ENCODE data around the gene AP2A2.

Gene AP2A2

DNA sequence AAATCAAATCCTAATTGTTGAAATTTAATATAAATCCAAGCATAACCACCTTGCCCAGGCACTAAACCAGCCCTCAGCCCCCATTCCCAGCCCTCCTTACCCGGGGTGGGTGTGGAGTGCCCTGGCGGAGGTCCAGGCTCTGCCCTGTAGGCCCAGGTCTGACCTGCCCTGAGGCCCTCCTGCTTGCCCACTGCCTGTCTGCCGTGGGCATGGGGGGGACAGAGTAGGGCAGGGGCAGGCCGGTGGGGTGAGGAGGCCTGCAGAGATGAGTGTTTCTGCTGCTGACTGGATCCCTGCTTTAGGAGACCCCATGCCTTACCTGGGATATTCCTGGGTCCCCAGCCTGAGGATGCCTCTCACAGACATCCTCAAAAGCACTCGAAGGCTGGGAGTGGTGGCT, 11.5 kb upstream of the AP2A2 start:
- H3K4me3 ChIP-seq (ENCODE audit: low read depth, low read length), result no peak overlapping the region
- no peak overlapping the region for H3K27ac ChIP-seq (ENCODE audit: extremely low read depth, low read depth, low read length)
- POLR2A ChIA-PET, result no interaction called here
- no peaks in the 10 kb centered on the region for H3K4me1 ChIP-seq (ENCODE audit: control insufficient read depth, insufficient read depth, low read length)
- TF ChIP-seq MZF1 (tag by site-specific recombination; IDR thresholded peaks at IDR 0.05; ENCODE audit: borderline replicate concordance) (no peak), SALL2 (tag by site-specific recombination; IDR thresholded peaks at IDR 0.05; ENCODE audit: borderline replicate concordance) (no peak), ZBTB17 (tag by site-specific recombination; IDR thresholded peaks at IDR 0.05) (no peak), ZBTB44 (tag by site-specific recombination; IDR thresholded peaks at IDR 0.05) (no peak), ZNF664 (tag by site-specific recombination; IDR thresholded peaks at IDR 0.05) (no peak), ZNF558 (tag by site-specific recombination; IDR thresholded peaks at IDR 0.05) (no peak)
- CTCF ChIA-PET, result interaction anchor here (0.6 kb wide), 1 partner anchor 53 kb away, joined by 3 read pairs; no protein-coding TSS in a partner anchor
- peaks cover 0 to 3% of the 10 kb centered on the region in 2 experiments; a peak in 1 of 3 replicates for H3K36me3 ChIP-seq (ENCODE audit: control insufficient read depth in 2 of 2, insufficient read depth in 1 of 2, low read length in 2 of 2)
- H3K9me3 ChIP-seq (ENCODE audit: control insufficient read depth, insufficient read depth, low read depth, low read length), result no peaks in the 10 kb centered on the region

DNA sequence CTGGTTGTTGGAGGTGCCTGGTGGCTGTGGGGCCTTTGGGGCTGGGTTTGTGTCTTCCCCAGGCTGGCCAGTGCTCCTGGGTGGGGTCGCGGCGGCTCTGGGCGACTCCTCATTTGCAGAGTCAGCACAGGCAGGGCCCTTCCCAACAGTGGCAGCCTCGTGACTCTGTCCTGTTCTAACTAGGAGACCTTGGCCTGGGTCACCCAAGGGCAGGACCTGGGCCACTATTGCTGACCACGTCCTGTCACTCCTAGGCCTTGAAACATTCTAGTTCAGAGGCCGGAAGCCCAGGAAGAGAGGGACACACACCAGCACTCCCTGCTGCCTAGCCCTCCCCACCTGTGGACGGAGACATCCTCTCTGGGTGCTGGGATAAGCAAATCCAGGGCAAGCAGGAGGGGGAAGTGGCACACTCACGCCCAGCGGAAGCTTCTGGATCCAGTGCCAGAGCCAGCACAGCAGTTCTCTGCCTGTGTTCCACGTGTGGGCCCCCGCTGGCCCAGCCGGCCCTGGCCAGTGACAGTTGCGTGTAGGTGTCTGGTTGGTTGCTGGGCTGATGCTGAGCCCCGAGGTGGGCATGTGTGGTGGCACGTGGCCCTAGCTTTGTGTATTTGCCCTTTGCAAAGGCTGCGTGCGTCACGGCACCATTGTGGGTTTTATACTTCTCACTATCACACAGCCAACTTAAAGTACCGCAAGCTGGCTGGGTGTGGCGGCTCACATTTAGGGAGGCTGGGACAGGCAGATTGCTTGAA, 10.7 kb upstream of the AP2A2 start:
- ChIA-PET CTCF (interaction anchor here (0.6 to 0.8 kb wide), 3 partner anchors 10 to 941 kb away, joined by 3 to 4 read pairs (median 3); no protein-coding TSS in a partner anchor), POLR2A (interaction anchor here (0.6 kb wide), 1 partner anchor 24 kb away, joined by 4 read pairs; no protein-coding TSS in a partner anchor)
- Histone ChIP-seq H3K4me3 (ENCODE audit: low read depth, low read length) (no peak overlapping the region), H3K36me3 (ENCODE audit: control insufficient read depth in 2 of 2, insufficient read depth in 1 of 2, low read length in 2 of 2) (no peaks in the 10 kb centered on the region), H3K4me1 (ENCODE audit: control insufficient read depth, insufficient read depth, low read length) (no peaks in the 10 kb centered on the region), H3K9me3 (ENCODE audit: control insufficient read depth, insufficient read depth, low read depth, low read length) (no peaks in the 10 kb centered on the region), H3K27ac (ENCODE audit: extremely low read depth, low read depth, low read length) (no peak overlapping the region)
- TF ChIP-seq ZNF488 (tag by site-specific recombination; IDR thresholded peaks at IDR 0.05) (no peak), SETDB1 (IDR thresholded peaks at IDR 0.05; ENCODE audit: insufficient read length, low read length) (no peak), ZNF518A (tag by site-specific recombination; conservative IDR thresholded peaks at IDR 0.05; ENCODE audit: low read depth) (no peak), ZSCAN18 (tag by site-specific recombination; IDR thresholded peaks at IDR 0.05) (no peak), ZNF292 (tag by site-specific recombination; IDR thresholded peaks at IDR 0.05; ENCODE audit: borderline replicate concordance, low read depth) (no peak), ZNF513 (tag by site-specific recombination; IDR thresholded peaks at IDR 0.05) (no peak), KLF10 (tag by site-specific recombination; IDR thresholded peaks at IDR 0.05) (no peak), ZNF560 (tag by site-specific recombination; IDR thresholded peaks at IDR 0.05; ENCODE audit: borderline replicate concordance) (no peak), ZNF202 (tag by site-specific recombination; IDR thresholded peaks at IDR 0.05; ENCODE audit: borderline replicate concordance) (no peak), ZNF777 (tag by site-specific recombination; IDR thresholded peaks at IDR 0.05; ENCODE audit: borderline replicate concordance) (no peak), MEIS1 (CRISPR knock-in tag; IDR thresholded peaks at IDR 0.05; ENCODE audit: borderline replicate concordance) (no peak), ZNF223 (tag by site-specific recombination; IDR thresholded peaks at IDR 0.05) (no peak), ZNF280D (tag by site-specific recombination; IDR thresholded peaks at IDR 0.05) (no peak)
